Measurements from ENCODE around the gene BRMS1. TPM values are rescaled to one million over a fixed set of nuclear protein-coding genes. Genes with fewer than 3 reads are reported as not detected.

The BRMS1 gene
- total RNA-seq, 1 donor from 2014 or later, result 16.4 TPM

DNA sequence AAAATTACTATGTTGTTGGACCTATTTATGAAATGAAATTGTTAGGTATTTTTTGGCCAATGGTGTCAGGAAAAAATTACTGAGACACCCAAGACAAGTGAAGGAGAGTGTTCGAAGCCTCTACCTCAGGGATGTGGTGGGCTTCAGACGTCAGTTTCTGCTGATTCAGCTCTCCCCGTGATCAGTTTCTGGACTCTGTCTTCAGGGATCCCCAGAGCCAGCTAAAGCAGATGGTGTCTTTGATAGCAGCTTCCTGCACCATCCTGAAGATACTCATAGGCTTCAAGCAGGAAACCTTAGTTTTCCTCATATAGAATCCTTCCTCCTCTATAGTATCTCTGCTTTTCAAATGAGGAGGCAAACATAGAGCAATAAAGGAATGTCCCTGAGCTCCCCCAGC lies 35.4 kb downstream of the BRMS1 start:
- Mint-ChIP-seq H3K4me1 (peaks cover 13% of the 10 kb centered on the region), H3K36me3 (no peaks in the 10 kb centered on the region), H3K9me3 (no peaks in the 10 kb centered on the region), H3K27ac (no peak overlapping the region), H3K27me3 (ENCODE audit: insufficient read depth, low read depth) (peaks cover 10% of the 10 kb centered on the region), H3K4me3 (peak overlapping the region; percentile 30)
- H3K79me2 ChIP-seq (ENCODE audit: low read depth), result no peaks in the 10 kb centered on the region
- H3K4me1 ChIP-seq, result peaks cover 9% of the 10 kb centered on the region
- no peak overlapping the region for H3K4me2 ChIP-seq
- H3K4me3 ChIP-seq, result no peak overlapping the region
- H3K9ac ChIP-seq, result no peak overlapping the region
- TF ChIP-seq EZH2 (IDR thresholded peaks at IDR 0.05) (no peak), EZH2phosphoT487 (IDR thresholded peaks at IDR 0.05) (no peak)
- TF ChIP-seq, protein P1, sequence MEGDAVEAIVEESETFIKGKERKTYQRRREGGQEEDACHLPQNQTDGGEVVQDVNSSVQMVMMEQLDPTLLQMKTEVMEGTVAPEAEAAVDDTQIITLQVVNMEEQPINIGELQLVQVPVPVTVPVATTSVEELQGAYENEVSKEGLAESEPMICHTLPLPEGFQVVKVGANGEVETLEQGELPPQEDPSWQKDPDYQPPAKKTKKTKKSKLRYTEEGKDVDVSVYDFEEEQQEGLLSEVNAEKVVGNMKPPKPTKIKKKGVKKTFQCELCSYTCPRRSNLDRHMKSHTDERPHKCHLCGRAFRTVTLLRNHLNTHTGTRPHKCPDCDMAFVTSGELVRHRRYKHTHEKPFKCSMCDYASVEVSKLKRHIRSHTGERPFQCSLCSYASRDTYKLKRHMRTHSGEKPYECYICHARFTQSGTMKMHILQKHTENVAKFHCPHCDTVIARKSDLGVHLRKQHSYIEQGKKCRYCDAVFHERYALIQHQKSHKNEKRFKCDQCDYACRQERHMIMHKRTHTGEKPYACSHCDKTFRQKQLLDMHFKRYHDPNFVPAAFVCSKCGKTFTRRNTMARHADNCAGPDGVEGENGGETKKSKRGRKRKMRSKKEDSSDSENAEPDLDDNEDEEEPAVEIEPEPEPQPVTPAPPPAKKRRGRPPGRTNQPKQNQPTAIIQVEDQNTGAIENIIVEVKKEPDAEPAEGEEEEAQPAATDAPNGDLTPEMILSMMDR (IDR thresholded peaks at IDR 0.05), result no peak
- H2AFZ ChIP-seq (replicated peaks), result no peak overlapping the region
- H3F3A ChIP-seq (ENCODE audit: low read depth), result peaks cover 34% of the 10 kb centered on the region
- no peaks in the 10 kb centered on the region for H3K9me3 ChIP-seq (ENCODE audit: low read depth)
- no peaks in the 10 kb centered on the region for H3K36me3 ChIP-seq
- H3K27ac ChIP-seq, result no peak overlapping the region
- no peak for DNase-seq (ENCODE audit: low spot score)
- peaks cover 22% of the 10 kb centered on the region for H3K27me3 ChIP-seq
- H4K20me1 ChIP-seq (ENCODE audit: low read depth), result no peaks in the 10 kb centered on the region

DNA sequence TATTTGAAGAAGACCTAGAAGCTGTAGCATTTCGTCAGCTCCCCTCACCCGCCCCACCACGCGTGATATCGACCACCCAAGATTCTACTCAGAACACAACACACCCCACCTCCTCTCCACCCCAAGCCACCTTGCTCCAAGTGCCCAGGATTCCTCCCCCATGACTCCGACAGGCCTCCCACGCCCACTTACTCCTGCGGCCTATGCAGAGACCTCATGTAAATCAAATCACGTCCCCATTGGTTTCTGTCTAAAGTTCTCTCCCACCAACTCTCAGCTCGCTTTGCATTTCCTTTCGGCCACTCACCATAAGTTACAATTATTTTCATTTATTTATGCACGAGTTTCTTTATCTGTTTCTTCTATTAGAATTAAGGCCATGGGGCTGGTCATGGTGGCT lies 42.2 kb downstream of the BRMS1 start:
- H3K27me3 Mint-ChIP-seq (ENCODE audit: insufficient read depth, low read depth), result peaks cover 20% of the 10 kb centered on the region
- Histone ChIP-seq H2AFZ (replicated peaks) (no peak overlapping the region), H3K79me2 (ENCODE audit: low read depth) (no peaks in the 10 kb centered on the region), H3K36me3 (no peaks in the 10 kb centered on the region), H3K9ac (no peak overlapping the region), H4K20me1 (ENCODE audit: low read depth) (no peaks in the 10 kb centered on the region), H3K4me1 (no peaks in the 10 kb centered on the region), H3K4me3 (no peak overlapping the region), H3K27ac (no peak overlapping the region), H3K9me3 (ENCODE audit: low read depth) (no peaks in the 10 kb centered on the region), H3K27me3 (peaks cover 7% of the 10 kb centered on the region), H3K4me2 (no peak overlapping the region), H3F3A (ENCODE audit: low read depth) (peaks cover 1% of the 10 kb centered on the region)
- no peaks in the 10 kb centered on the region for H3K9me3 Mint-ChIP-seq
- peak overlapping the region; percentile 29 for H3K27ac Mint-ChIP-seq
- H3K36me3 Mint-ChIP-seq, result no peaks in the 10 kb centered on the region
- peaks cover 3% of the 10 kb centered on the region for H3K4me1 Mint-ChIP-seq
- TF ChIP-seq EZH2 (IDR thresholded peaks at IDR 0.05) (no peak), EZH2phosphoT487 (IDR thresholded peaks at IDR 0.05) (no peak)
- no peak overlapping the region for H3K4me3 Mint-ChIP-seq
- no peak for DNase-seq (ENCODE audit: low spot score)

DNA sequence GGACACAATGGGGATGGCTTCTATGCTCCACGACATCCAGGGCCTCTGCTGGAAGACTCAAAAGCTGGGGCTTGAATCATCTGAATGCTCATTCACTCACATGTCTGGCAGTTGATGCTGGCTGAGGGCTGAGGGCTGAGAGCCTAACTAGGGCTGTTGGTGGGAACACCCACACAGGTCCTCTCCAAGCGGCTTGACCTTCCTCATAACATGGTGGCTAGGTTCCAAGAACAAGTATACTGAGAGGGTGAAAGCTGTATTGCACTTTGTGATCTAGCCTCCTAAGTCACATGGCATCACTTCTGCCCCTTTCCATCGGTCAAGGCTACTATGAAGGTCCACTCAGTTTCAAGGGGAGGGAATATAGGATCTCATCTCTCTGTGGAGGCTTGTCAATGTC lies 45.7 kb downstream of the BRMS1 start:
- Mint-ChIP-seq H3K4me3 (peak overlapping the region; percentile 21), H3K4me1 (peaks cover 14% of the 10 kb centered on the region), H3K9me3 (no peaks in the 10 kb centered on the region), H3K27me3 (ENCODE audit: insufficient read depth, low read depth) (peaks cover 20% of the 10 kb centered on the region), H3K36me3 (no peaks in the 10 kb centered on the region), H3K27ac (no peak overlapping the region)
- H3K9me3 ChIP-seq (ENCODE audit: low read depth), result no peaks in the 10 kb centered on the region
- TF ChIP-seq EZH2 (IDR thresholded peaks at IDR 0.05), result no peak
- TF ChIP-seq, protein P1 (IDR thresholded peaks at IDR 0.05), result no peak
- no peak for TF ChIP-seq EZH2phosphoT487 (IDR thresholded peaks at IDR 0.05)
- no peak overlapping the region for H3K4me3 ChIP-seq
- no peaks in the 10 kb centered on the region for H3K4me1 ChIP-seq
- peaks cover 3% of the 10 kb centered on the region for H3K27me3 ChIP-seq
- peaks cover 6% of the 10 kb centered on the region for H3F3A ChIP-seq (ENCODE audit: low read depth)
- DNase-seq (ENCODE audit: low spot score), result no peak
- H3K36me3 ChIP-seq, result no peaks in the 10 kb centered on the region
- H3K9ac ChIP-seq, result no peak overlapping the region
- no peaks in the 10 kb centered on the region for H4K20me1 ChIP-seq (ENCODE audit: low read depth)
- H3K4me2 ChIP-seq, result no peak overlapping the region
- H2AFZ ChIP-seq (replicated peaks), result no peak overlapping the region
- H3K27ac ChIP-seq, result no peak overlapping the region
- no peaks in the 10 kb centered on the region for H3K79me2 ChIP-seq (ENCODE audit: low read depth)

DNA sequence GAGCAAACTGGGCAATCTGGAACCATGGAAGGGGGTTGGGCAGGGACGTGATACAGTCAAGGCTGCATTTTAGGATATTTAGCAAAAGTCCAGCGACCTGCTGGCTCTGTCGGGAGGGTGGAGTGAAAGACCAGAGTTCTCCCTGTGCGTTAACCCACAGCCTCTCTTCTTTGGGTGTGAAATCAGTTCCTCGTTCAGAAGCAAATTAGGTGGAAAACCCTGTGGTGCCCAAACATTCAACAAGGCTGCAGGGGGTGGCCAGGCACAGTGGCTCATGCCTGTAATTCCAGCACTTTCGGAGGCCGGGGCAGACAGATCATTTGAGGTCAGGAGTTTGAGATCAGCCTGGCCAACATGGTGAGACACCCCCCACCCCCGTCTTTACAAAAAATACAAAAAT lies 47.3 kb downstream of the BRMS1 start:
- Histone ChIP-seq H3F3A (ENCODE audit: low read depth) (peaks cover 6% of the 10 kb centered on the region), H3K27ac (no peak overlapping the region), H3K79me2 (ENCODE audit: low read depth) (no peaks in the 10 kb centered on the region), H3K4me1 (no peaks in the 10 kb centered on the region), H3K27me3 (peaks cover 19% of the 10 kb centered on the region), H3K9ac (no peak overlapping the region), H4K20me1 (ENCODE audit: low read depth) (peaks cover 2% of the 10 kb centered on the region), H3K36me3 (no peaks in the 10 kb centered on the region), H3K4me3 (no peak overlapping the region), H3K4me2 (no peak overlapping the region), H2AFZ (replicated peaks) (no peak overlapping the region), H3K9me3 (ENCODE audit: low read depth) (no peaks in the 10 kb centered on the region)
- Mint-ChIP-seq H3K4me1 (peaks cover 17% of the 10 kb centered on the region), H3K9me3 (peaks cover 3% of the 10 kb centered on the region), H3K27me3 (ENCODE audit: insufficient read depth, low read depth) (peaks cover 31% of the 10 kb centered on the region), H3K4me3 (peak overlapping the region; percentile 36), H3K36me3 (no peaks in the 10 kb centered on the region), H3K27ac (no peak overlapping the region)
- DNase-seq (ENCODE audit: low spot score), result no peak
- TF ChIP-seq, protein P1 (IDR thresholded peaks at IDR 0.05), result no peak
- TF ChIP-seq EZH2 (IDR thresholded peaks at IDR 0.05) (no peak), EZH2phosphoT487 (IDR thresholded peaks at IDR 0.05) (no peak)
